ACHN (cell line): ENCODE data around the gene RCSD1.

Source experiments
- DNase-seq: peaks from one replicate; pipeline ENCODE4 v3.0.0-alpha.2; 2015
- in situ Hi-C: cut with HindIII; loops from 2 replicates; pipeline ENCODE4 v1.10.0; 2017; ENCODE audit warnings: low sequenced_read_pairs, low pct_ligation_motif_present, low pct_unique_long_range_greater_than_20kb

Gene RCSD1

DNA sequence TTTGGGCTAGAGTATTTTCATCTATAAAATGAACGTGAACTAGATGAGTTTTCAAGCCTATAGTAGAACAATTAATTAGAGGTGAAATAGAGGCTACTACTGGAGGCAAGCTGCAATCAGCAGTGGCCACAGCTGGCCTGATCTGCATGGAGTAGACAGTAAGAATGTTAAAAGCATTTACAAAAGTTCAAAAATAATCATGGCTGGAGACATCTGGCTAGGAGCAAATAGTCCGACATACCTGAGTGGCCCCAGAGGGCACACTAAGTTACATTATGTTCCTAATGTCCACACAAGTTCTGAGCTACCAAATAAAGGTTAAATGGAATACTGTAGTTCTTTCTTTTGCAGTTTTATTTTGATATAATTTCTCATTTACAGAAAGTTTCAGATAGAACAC is 119.7 kb downstream of the RCSD1 start:
- in situ Hi-C loops = no loop called here
- no peak for DNase-seq

DNA sequence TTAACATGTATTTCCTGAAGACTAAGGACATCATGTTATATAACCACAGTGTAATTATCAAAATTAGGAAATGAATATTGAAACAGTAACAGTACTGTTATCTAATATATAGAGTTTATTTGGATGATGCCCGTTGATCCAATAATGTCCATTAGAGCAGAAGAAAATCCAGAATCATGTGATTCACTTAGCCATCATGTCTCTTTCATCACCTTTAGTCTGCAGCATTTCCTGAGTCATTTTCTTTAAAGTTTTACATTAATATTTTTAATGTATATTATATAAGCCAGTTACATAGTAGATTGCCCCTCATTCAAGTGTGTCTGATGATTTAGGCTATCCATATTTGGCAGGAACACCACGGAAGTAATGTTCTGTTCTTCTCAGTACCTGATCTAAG is 120.6 kb downstream of the RCSD1 start:
- no peak for DNase-seq
- in situ Hi-C loops = no loop called here

DNA sequence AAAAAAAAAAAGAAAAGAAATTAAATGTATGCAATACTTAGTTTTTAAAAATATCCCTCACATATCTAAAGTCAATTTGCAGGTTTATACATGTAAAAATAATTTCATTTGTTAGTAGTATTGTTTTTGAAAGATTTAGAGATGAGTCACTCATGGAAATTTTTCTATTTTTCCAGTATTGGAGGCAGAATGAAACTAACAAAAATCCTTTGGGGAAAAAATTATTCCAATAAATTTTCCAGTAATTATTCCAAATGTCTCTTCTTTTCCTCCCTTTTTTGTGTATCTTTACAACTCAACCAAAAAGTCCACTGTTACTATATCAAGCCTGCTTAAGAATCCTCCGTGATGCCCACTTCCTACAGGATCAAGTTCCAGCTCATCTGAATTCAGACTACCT is 121.6 kb downstream of the RCSD1 start:
- in situ Hi-C loops = no loop called here
- no peak for DNase-seq

DNA sequence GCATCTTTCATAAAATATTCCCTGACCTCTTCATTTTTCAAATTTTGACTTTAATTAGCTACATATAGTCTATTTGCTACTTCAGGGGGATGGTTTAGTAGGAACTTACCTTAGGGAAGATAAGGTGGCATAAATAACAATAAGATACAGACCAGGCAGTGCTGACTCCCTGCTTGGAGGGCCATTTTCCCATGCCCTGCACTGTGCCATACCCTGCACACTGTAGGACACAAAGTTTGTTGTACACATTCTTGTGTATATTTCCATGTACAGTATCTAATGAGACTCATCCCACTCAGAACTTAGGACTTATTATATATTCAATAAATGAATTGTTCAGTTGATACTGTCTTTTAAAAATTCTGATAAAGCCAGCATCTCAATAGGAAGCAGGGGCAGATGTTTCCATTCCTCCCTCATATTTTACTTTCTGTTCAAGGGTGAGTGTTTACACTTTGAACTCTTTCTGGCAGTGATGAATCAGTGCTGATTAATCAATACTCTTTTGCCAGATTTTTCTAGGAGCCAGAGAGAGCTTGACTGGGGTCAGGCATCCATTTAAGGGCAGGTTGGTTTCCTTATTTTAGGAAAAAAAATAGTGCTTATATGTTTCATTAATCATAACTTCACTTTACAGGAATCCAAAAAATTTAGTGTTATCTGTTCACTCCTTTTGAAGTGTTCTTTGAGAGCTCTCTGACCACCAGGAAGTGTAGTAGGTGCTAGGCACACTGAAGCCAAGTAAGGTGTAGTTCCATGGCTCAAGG is 122.4 kb downstream of the RCSD1 start:
- in situ Hi-C loops = no loop called here
- no peak for DNase-seq

DNA sequence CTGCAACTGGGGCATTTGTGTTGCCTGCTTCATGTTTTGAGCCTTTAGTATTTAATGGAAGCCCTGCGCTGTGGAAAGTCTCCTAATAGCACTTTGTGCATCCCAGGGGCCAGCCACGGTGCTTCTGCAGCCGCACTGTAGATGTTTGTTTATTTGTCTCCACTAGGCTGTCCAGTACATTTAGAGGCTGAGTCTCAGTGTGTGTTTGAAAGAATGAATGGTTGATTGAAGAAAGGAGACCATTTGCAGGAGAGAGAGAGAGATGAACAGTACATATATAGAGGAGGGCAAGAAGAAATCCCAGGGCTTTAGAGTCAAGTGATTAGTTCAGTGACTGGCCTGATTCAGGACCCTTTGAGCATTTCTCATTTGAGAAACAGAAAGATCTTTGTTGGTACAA is 125.6 kb downstream of the RCSD1 start:
- in situ Hi-C loops = no loop called here
- no peak for DNase-seq
